ENCODE data around the gene BCL11A. TPM values are rescaled to one million over a fixed set of nuclear protein-coding genes. Genes with fewer than 3 reads are reported as not detected.
A peak's percentile ranks its signal among the peaks of the same experiment; 100 is the strongest.

Gene BCL11A
- polyA plus RNA-seq, 2 of the 4 experiments (the other 2 are of a cell fraction): 0.12 to 0.13 TPM

DNA sequence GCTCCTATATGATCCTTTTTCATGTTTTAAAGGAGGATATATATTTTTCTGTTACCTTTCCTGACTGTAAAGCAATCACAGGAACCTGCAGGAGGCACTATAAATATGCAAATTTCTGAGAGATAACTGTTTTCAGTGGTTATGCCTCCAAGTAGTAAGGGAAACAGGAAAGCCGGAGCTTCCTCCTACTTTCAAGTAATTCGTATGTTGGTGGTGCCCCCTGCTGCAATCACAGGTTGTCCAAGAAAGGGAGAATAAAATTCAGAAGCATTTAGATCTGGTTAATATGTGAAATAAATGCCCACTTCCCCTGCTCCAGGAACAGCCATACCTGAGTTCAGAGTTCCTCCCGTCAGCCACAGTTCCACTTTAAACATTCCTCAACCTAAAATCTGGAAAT lies 12.0 kb upstream of the BCL11A start:
- Histone ChIP-seq H3K4me3 (no peak overlapping the region), H3K4me2 (no peak overlapping the region), H3K9me3 (no peaks in the 10 kb centered on the region), H3K4me1 (no peaks in the 10 kb centered on the region), H3K27ac (no peak overlapping the region)
- ChIA-PET POLR2A (no interaction called here), CTCF (interaction anchor here (1.5 to 3.2 kb wide), 2 partner anchors 16 to 109 kb away, joined by 3 to 20 read pairs; no protein-coding TSS in a partner anchor)
- TF ChIP-seq NFE2L2 (conservative IDR thresholded peaks at IDR 0.05; ENCODE audit: low read length) (no peak), SMC3 (IDR thresholded peaks at IDR 0.05) (0 out of 3 replicates have a peak, but pooled peaks have one; percentile 7), RFX5 (IDR thresholded peaks at IDR 0.05) (no peak), HOXB5 (CRISPR knock-in tag; IDR thresholded peaks at IDR 0.05) (no peak), RAD21 (conservative IDR thresholded peaks at IDR 0.05 in 1 of 2, IDR thresholded peaks at IDR 0.05 in 1 of 2) (peak; percentile 10 to 38; a peak in 1 of 5 replicates), ESRRA (IDR thresholded peaks at IDR 0.05; ENCODE audit: borderline replicate concordance, low read length) (no peak), KDM5A (IDR thresholded peaks at IDR 0.05) (no peak), POLR2A (IDR thresholded peaks at IDR 0.05; ENCODE audit: low read length) (no peak), FOXS1 (CRISPR knock-in tag; IDR thresholded peaks at IDR 0.05) (no peak)
- TF ChIP-seq, protein P1, sequence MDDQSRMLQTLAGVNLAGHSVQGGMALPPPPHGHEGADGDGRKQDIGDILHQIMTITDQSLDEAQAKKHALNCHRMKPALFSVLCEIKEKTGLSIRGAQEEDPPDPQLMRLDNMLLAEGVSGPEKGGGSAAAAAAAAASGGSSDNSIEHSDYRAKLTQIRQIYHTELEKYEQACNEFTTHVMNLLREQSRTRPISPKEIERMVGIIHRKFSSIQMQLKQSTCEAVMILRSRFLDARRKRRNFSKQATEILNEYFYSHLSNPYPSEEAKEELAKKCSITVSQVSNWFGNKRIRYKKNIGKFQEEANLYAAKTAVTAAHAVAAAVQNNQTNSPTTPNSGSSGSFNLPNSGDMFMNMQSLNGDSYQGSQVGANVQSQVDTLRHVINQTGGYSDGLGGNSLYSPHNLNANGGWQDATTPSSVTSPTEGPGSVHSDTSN (IDR thresholded peaks at IDR 0.05): no peak
- TF ChIP-seq, protein P2, sequence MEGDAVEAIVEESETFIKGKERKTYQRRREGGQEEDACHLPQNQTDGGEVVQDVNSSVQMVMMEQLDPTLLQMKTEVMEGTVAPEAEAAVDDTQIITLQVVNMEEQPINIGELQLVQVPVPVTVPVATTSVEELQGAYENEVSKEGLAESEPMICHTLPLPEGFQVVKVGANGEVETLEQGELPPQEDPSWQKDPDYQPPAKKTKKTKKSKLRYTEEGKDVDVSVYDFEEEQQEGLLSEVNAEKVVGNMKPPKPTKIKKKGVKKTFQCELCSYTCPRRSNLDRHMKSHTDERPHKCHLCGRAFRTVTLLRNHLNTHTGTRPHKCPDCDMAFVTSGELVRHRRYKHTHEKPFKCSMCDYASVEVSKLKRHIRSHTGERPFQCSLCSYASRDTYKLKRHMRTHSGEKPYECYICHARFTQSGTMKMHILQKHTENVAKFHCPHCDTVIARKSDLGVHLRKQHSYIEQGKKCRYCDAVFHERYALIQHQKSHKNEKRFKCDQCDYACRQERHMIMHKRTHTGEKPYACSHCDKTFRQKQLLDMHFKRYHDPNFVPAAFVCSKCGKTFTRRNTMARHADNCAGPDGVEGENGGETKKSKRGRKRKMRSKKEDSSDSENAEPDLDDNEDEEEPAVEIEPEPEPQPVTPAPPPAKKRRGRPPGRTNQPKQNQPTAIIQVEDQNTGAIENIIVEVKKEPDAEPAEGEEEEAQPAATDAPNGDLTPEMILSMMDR (IDR thresholded peaks at IDR 0.05): peak; percentile 27; the same call in 2 of the 3 replicates
- ATAC-seq (peak; percentile 42; a peak in 3 of 6 replicates), DNase-seq (ENCODE audit: low read depth in 1 of 2, low spot score in 1 of 2) (peak in 1 of 2 experiments; percentile 42), FAIRE-seq (no peak)
- under 1% methylated on average over 3 of the region's 3 CpGs for WGBS (ENCODE audit: missing lambda C conversion rate)

DNA sequence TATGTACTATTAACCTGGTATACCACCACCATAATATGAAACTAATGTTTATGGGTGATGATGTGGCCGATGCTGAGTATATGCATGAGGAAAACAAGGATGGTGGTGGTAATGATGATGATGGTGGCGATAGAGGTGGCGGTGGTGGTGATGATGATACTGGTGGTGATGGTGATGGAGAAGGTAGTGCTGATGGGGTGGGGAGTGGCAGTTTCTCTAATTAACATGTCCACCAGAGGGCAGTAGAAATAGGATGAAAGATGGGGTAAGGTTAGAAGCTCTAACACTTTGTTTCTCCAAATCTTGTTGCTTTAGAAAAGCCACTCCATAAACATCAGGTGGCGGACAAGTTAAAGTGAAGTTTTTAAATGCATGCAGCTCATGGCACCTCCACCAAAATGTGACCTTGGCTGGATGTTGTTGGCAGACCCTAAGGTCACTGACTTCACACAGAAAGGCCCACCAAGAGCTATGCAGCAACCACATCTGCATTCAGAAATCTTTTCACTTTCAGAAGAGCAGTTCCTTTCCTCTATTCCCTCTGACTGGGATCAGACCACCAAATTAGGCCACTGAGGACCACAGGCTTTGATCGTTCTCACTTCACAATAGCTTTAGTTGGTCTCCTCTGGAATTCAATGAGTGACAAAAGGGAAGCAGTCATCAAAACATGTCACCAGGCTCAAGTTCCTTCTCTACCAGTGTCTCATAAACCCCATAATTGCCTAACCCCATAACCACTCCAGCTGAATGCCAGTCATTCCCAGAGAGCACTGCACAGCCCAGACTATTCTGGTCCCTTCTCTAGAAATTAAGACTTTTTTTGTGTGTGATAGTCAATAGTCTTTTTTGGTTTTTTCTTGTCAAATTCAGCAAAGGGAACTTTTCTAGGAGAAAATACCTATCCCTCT lies 7.5 kb upstream of the BCL11A start:
- ChIA-PET CTCF (interaction anchor here (0.7 to 7.2 kb wide), 19 partner anchors 11 to 1858 kb away, joined by 3 to 69 read pairs (median 5); no protein-coding TSS in a partner anchor), POLR2A (no interaction called here)
- peak; percentile 73 for FAIRE-seq
- H3K4me3 ChIP-seq: no peak overlapping the region
- H3K27ac ChIP-seq: no peak overlapping the region
- TF ChIP-seq SMC3 (IDR thresholded peaks at IDR 0.05) (peak; percentile 47; the same call in 2 of the 3 replicates), RAD21 (conservative IDR thresholded peaks at IDR 0.05 in 1 of 2, IDR thresholded peaks at IDR 0.05 in 1 of 2) (0 out of 5 replicates have a peak, but pooled peaks have one; percentile 18 to 28), ZSCAN20 (CRISPR knock-in tag; IDR thresholded peaks at IDR 0.05) (no peak), MYC (IDR thresholded peaks at IDR 0.05; ENCODE audit: borderline replicate concordance, low read length) (no peak), CBX2 (IDR thresholded peaks at IDR 0.05; ENCODE audit: borderline replicate concordance, low read depth) (no peak)
- TF ChIP-seq, protein P2 (IDR thresholded peaks at IDR 0.05): peak; percentile 64
- peak; percentile 72 to 92 for ATAC-seq
- DNase-seq (ENCODE audit: low read depth in 1 of 2, low spot score in 1 of 2): peak in 1 of 2 experiments; percentile 31
- H3K4me1 ChIP-seq: 0 out of 3 replicates have a peak, but pooled peaks cover 7% of the 10 kb centered on the region
- no peak overlapping the region for H3K4me2 ChIP-seq
- no peaks in the 10 kb centered on the region for H3K9me3 ChIP-seq
- WGBS (ENCODE audit: missing lambda C conversion rate): 11% methylated on average over 5 of the region's 5 CpGs

DNA sequence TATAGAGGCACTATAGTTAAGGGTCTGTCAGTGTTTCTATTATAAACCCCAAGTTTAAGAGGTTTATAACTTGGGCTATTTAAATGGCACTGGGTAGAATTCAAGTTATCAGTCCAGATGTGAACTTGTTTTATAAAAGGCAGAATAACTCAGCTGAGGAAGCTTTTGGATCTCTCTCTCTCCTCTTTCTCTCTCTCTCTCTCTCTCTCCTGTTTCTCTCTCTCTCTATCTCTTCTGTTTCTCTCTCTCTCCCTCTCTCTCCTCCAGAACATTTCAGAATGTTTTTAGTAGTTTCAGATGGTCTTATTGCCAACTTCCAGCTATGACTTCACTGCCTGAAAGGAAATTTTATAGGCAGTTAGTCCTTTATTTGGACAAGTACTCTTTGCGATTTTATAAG lies 6.4 kb upstream of the BCL11A start:
- FAIRE-seq: no peak
- ChIA-PET POLR2A (no interaction called here), CTCF (interaction anchor here (0.7 to 7.2 kb wide), 10 partner anchors 9 to 115 kb away, joined by 3 to 69 read pairs (median 8); no protein-coding TSS in a partner anchor)
- no peak for DNase-seq (ENCODE audit: low read depth in 1 of 2, low spot score in 1 of 2)
- no peaks in the 10 kb centered on the region for H3K9me3 ChIP-seq
- H3K4me3 ChIP-seq: no peak overlapping the region
- TF ChIP-seq ZSCAN20 (CRISPR knock-in tag; IDR thresholded peaks at IDR 0.05) (no peak), TFCP2L1 (CRISPR knock-in tag; IDR thresholded peaks at IDR 0.05) (no peak), BHLHE40 (IDR thresholded peaks at IDR 0.05; ENCODE audit: low read depth, low read length) (no peak)
- TF ChIP-seq, protein P3, sequence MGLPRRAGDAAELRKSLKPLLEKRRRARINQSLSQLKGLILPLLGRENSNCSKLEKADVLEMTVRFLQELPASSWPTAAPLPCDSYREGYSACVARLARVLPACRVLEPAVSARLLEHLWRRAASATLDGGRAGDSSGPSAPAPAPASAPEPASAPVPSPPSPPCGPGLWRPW (IDR thresholded peaks at IDR 0.05): no peak
- WGBS (ENCODE audit: missing lambda C conversion rate): 2% methylated on average over 1 of the region's 1 CpG
- H3K4me2 ChIP-seq: no peak overlapping the region
- H3K4me1 ChIP-seq: 0 out of 3 replicates have a peak, but pooled peaks cover 13% of the 10 kb centered on the region
- no peak overlapping the region for H3K27ac ChIP-seq
- ATAC-seq: no peak
